ENCODE results near the gene SEC24B. TPM values are rescaled to one million over a fixed set of nuclear protein-coding genes. Genes with fewer than 3 reads are reported as not detected.

The SEC24B gene
- 12.3 TPM for polyA plus RNA-seq (2012; ENCODE audit: insufficient read length, low read depth)

DNA sequence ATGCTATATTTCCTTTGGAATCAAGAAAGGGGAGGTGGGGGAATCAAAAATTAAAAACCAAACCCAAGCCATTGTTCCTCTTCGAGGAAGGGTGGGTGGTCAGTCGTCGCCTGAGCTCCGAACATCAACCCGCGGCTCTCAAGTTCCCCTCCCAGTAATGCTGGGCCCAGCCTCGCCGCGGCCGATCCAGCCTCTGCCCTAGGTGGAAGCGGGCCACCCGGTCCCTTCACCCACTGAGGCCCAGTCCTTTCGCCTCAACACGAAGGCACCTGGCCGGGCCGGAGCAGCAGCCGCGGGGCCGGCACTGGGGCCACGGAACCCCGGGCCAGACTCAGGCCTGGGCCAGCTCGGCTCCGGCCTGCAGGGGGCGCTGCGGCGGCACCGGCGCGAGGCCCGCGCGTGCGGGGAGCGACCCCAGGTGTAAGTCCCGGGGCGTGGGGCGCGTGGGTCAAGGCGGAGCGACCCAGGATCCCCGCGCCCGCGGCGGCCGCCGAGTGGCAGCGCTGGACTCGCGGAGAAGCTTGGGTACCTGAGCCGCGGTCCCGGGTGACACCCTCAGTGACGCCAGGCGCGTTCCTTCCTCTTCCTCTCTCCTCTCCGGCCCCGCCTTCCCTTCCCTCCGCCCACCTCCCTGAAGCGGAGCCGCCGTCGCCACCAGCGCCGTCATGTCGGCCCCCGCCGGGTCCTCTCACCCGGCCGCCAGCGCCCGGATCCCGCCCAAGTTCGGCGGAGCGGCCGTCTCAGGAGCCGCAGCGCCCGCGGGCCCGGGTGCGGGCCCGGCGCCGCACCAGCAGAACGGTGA is at the start of gene SEC24B:
TSS of gene SEC24B (plus strand) at position 611 of the 802 bp plus-strand sequence. CDS start at position 666, 55 bp downstream.
- peak; percentile 71 for TF ChIP-seq POLR2AphosphoS5 (IDR thresholded peaks at IDR 0.05; ENCODE audit: low read depth, low read length)
- peak; percentile 65; the same call in 1 of the 2 replicates for TF ChIP-seq SIN3A (IDR thresholded peaks at IDR 0.05; ENCODE audit: borderline replicate concordance, insufficient read depth, low read length)
- TF ChIP-seq, protein P1, sequence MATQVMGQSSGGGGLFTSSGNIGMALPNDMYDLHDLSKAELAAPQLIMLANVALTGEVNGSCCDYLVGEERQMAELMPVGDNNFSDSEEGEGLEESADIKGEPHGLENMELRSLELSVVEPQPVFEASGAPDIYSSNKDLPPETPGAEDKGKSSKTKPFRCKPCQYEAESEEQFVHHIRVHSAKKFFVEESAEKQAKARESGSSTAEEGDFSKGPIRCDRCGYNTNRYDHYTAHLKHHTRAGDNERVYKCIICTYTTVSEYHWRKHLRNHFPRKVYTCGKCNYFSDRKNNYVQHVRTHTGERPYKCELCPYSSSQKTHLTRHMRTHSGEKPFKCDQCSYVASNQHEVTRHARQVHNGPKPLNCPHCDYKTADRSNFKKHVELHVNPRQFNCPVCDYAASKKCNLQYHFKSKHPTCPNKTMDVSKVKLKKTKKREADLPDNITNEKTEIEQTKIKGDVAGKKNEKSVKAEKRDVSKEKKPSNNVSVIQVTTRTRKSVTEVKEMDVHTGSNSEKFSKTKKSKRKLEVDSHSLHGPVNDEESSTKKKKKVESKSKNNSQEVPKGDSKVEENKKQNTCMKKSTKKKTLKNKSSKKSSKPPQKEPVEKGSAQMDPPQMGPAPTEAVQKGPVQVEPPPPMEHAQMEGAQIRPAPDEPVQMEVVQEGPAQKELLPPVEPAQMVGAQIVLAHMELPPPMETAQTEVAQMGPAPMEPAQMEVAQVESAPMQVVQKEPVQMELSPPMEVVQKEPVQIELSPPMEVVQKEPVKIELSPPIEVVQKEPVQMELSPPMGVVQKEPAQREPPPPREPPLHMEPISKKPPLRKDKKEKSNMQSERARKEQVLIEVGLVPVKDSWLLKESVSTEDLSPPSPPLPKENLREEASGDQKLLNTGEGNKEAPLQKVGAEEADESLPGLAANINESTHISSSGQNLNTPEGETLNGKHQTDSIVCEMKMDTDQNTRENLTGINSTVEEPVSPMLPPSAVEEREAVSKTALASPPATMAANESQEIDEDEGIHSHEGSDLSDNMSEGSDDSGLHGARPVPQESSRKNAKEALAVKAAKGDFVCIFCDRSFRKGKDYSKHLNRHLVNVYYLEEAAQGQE (IDR thresholded peaks at IDR 0.05; ENCODE audit: insufficient read depth in 1 of 2, low read depth in 2 of 2, low read length in 2 of 2), result no peak
- TF ChIP-seq FOXP2 (optimal IDR thresholded peaks at IDR 0.05; ENCODE audit: borderline replicate concordance, extremely low read depth, extremely low read length, insufficient read depth), result no peak
- peak; percentile 52; the same call in 1 of the 2 replicates for TF ChIP-seq TAF1 (IDR thresholded peaks at IDR 0.05; ENCODE audit: borderline replicate concordance, insufficient read depth, low read length)

DNA sequence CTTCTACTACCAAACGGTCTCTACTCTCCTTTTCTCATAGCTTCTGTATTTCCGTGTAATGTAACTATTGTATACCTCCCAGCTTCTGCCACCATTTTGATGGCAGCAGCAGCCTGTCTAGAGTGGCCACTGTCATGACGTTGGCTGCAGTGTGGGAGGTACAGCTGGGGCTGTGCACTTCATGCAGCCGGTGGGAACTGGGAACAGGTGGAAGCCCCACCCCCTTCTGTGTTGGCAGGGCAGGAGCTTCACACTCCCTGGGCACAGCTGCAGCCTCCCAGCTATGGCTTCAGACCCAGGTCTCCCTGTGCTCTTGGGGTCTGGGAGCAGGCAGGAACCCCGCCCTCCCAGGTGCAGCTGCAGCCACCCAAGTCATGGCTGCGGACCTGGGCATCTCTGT is 49.8 kb upstream of the SEC24B start:
- no peak for TF ChIP-seq SIN3A (IDR thresholded peaks at IDR 0.05; ENCODE audit: borderline replicate concordance, insufficient read depth, low read length)
- TF ChIP-seq POLR2AphosphoS5 (IDR thresholded peaks at IDR 0.05; ENCODE audit: low read depth, low read length), result no peak
- TF ChIP-seq, protein P1 (IDR thresholded peaks at IDR 0.05; ENCODE audit: insufficient read depth in 1 of 2, low read depth in 2 of 2, low read length in 2 of 2), result no peak
- no peak for TF ChIP-seq FOXP2 (optimal IDR thresholded peaks at IDR 0.05; ENCODE audit: borderline replicate concordance, extremely low read depth, extremely low read length, insufficient read depth)
- no peak for TF ChIP-seq TAF1 (IDR thresholded peaks at IDR 0.05; ENCODE audit: borderline replicate concordance, insufficient read depth, low read length)

DNA sequence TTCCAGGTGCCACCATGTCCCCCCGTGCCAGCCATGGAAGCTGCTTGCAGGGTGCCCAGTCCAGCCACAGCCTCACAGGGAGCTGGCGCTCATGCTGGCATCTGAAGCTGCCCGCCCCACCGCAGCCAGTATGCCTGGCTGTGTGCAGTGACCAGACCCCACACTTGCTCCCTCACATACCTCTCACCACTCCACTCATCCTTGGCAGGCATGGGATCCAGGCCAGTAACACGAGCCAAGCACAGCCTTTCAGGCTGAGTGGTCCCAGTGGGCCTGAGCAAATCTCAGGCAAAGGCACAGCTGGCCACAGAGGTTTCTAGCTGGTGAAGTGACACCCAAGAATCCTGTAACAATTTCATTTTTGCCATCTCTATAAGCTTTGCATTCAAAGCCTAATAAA is 48.4 kb upstream of the SEC24B start:
- no peak for TF ChIP-seq SIN3A (IDR thresholded peaks at IDR 0.05; ENCODE audit: borderline replicate concordance, insufficient read depth, low read length)
- TF ChIP-seq TAF1 (IDR thresholded peaks at IDR 0.05; ENCODE audit: borderline replicate concordance, insufficient read depth, low read length), result no peak
- TF ChIP-seq, protein P1 (IDR thresholded peaks at IDR 0.05; ENCODE audit: insufficient read depth in 1 of 2, low read depth in 2 of 2, low read length in 2 of 2), result no peak
- no peak for TF ChIP-seq POLR2AphosphoS5 (IDR thresholded peaks at IDR 0.05; ENCODE audit: low read depth, low read length)
- TF ChIP-seq FOXP2 (optimal IDR thresholded peaks at IDR 0.05; ENCODE audit: borderline replicate concordance, extremely low read depth, extremely low read length, insufficient read depth), result no peak

GRCh38 chr4:109389369-109390114 is 44.1 kb upstream of the SEC24B start:
- no peak for TF ChIP-seq POLR2AphosphoS5 (IDR thresholded peaks at IDR 0.05; ENCODE audit: low read depth, low read length)
- TF ChIP-seq FOXP2 (optimal IDR thresholded peaks at IDR 0.05; ENCODE audit: borderline replicate concordance, extremely low read depth, extremely low read length, insufficient read depth), result no peak
- TF ChIP-seq, protein P1 (IDR thresholded peaks at IDR 0.05; ENCODE audit: insufficient read depth in 1 of 2, low read depth in 2 of 2, low read length in 2 of 2), result no peak
- no peak for TF ChIP-seq TAF1 (IDR thresholded peaks at IDR 0.05; ENCODE audit: borderline replicate concordance, insufficient read depth, low read length)
- TF ChIP-seq SIN3A (IDR thresholded peaks at IDR 0.05; ENCODE audit: borderline replicate concordance, insufficient read depth, low read length), result no peak

Data from PFSK-1 (cell line).